Mesothelial cell of epicardium (in vitro differentiated cells): Measurements from ENCODE around the gene HOXB6. TPM values are rescaled to one million over a fixed set of nuclear protein-coding genes. Genes with fewer than 3 reads are reported as not detected.

Source experiments
- DNase-seq, 2 experiments: peaks; one replicate each; pipeline ENCODE4 v3.0.0; 2021; ENCODE audit warnings: low spot score in 2 of 2; ENCODE audit not compliant: unreplicated experiment in 2 of 2
- H3K27ac Mint-ChIP-seq: 2 replicates; pipeline ENCODE4 v1.8.0; 2021; ENCODE audit warnings: mixed read lengths
- H3K27me3 Mint-ChIP-seq: 2 replicates; pipeline ENCODE4 v1.8.0; 2021; ENCODE audit warnings: low read depth, mixed read lengths
- H3K36me3 Mint-ChIP-seq: 2 replicates; pipeline ENCODE4 v1.8.0; 2021; ENCODE audit warnings: mixed read lengths
- H3K4me1 Mint-ChIP-seq: 2 replicates; pipeline ENCODE4 v1.8.0; 2021; ENCODE audit warnings: mixed read lengths
- H3K4me3 Mint-ChIP-seq: 2 replicates; pipeline ENCODE4 v1.8.0; 2021; ENCODE audit warnings: mild to moderate bottlenecking, moderate library complexity, mixed read lengths
- H3K9me3 Mint-ChIP-seq: 2 replicates; pipeline ENCODE4 v1.8.0; 2021; ENCODE audit warnings: mixed read lengths
- total RNA-seq: library from RNA; stranded (reverse); gene quantifications from 3 replicates; pipeline ENCODE4 v1.2.1, GENCODE V29; 2021
- TF ChIP-seq, protein P1 (sequence below): fragments of 200-600 bp; sonication (generic); IDR thresholded peaks from one replicate; pipeline ENCODE4 v1.5.0; 2021; ENCODE audit warnings: antibody characterized with exemption; ENCODE audit not compliant: unreplicated experiment

HOXB6 gene
- total RNA-seq, 1 donor from 2014 or later, result 59.7 TPM

GRCh38 chr17:48642059-48642842 is 37.5 kb upstream of the HOXB6 start:
- Mint-ChIP-seq H3K27ac (peak overlapping the region; percentile 57), H3K36me3 (no peaks in the 10 kb centered on the region), H3K4me1 (peaks cover 56% of the 10 kb centered on the region), H3K9me3 (no peaks in the 10 kb centered on the region), H3K4me3 (peak overlapping the region; percentile 85), H3K27me3 (peaks cover 95% of the 10 kb centered on the region)
- no peak for DNase-seq
- TF ChIP-seq, protein P1, sequence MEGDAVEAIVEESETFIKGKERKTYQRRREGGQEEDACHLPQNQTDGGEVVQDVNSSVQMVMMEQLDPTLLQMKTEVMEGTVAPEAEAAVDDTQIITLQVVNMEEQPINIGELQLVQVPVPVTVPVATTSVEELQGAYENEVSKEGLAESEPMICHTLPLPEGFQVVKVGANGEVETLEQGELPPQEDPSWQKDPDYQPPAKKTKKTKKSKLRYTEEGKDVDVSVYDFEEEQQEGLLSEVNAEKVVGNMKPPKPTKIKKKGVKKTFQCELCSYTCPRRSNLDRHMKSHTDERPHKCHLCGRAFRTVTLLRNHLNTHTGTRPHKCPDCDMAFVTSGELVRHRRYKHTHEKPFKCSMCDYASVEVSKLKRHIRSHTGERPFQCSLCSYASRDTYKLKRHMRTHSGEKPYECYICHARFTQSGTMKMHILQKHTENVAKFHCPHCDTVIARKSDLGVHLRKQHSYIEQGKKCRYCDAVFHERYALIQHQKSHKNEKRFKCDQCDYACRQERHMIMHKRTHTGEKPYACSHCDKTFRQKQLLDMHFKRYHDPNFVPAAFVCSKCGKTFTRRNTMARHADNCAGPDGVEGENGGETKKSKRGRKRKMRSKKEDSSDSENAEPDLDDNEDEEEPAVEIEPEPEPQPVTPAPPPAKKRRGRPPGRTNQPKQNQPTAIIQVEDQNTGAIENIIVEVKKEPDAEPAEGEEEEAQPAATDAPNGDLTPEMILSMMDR, result no peak

GRCh38 chr17:48641541-48642058 is 36.8 kb upstream of the HOXB6 start:
- H3K27me3 Mint-ChIP-seq, result peaks cover 98% of the 10 kb centered on the region
- H3K4me3 Mint-ChIP-seq, result peak overlapping the region; percentile 15
- TF ChIP-seq, protein P1, result no peak
- H3K4me1 Mint-ChIP-seq, result peaks cover 60% of the 10 kb centered on the region
- no peaks in the 10 kb centered on the region for H3K9me3 Mint-ChIP-seq
- no peak for DNase-seq
- H3K27ac Mint-ChIP-seq, result peak overlapping the region; percentile 66
- no peaks in the 10 kb centered on the region for H3K36me3 Mint-ChIP-seq

- H3K27ac Mint-ChIP-seq, result no peak overlapping the region
- no peak overlapping the region for H3K4me3 Mint-ChIP-seq
- no peaks in the 10 kb centered on the region for H3K9me3 Mint-ChIP-seq
- peaks cover 98% of the 10 kb centered on the region for H3K27me3 Mint-ChIP-seq
- TF ChIP-seq, protein P1, result no peak
- H3K4me1 Mint-ChIP-seq, result peaks cover 62% of the 10 kb centered on the region
- no peak for DNase-seq
- H3K36me3 Mint-ChIP-seq, result no peaks in the 10 kb centered on the region
These were observed 36.0 kb upstream of the HOXB6 start for GRCh38 chr17:48640858-48641180.

GRCh38 chr17:48639982-48640857 is 35.4 kb upstream of the HOXB6 start:
- peaks cover 56% of the 10 kb centered on the region for H3K4me1 Mint-ChIP-seq
- no peak overlapping the region for H3K27ac Mint-ChIP-seq
- H3K36me3 Mint-ChIP-seq, result no peaks in the 10 kb centered on the region
- peaks cover 98% of the 10 kb centered on the region for H3K27me3 Mint-ChIP-seq
- DNase-seq, result no peak
- no peaks in the 10 kb centered on the region for H3K9me3 Mint-ChIP-seq
- TF ChIP-seq, protein P1, result no peak
- H3K4me3 Mint-ChIP-seq, result no peak overlapping the region

DNA sequence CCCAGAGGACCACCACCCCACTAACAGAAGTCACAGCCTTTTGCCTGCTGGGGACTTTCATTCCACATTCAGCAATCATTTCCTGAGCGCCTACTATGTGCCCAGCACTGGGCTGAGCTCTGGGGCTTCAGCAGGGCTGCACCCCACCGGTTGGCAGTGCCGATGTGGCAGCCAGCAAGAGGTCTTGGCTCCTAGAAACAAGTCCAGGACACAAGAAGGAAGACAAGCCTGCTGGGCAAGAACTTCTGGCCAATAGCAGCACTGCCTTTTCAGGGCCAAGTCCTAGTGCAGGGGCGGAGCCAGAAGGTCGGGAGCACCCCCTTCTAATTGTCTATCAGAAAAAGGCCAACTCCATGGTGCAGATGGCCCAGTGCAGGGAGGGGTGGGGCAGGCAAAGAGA is 34.4 kb upstream of the HOXB6 start:
- no peak for DNase-seq
- no peak overlapping the region for H3K4me3 Mint-ChIP-seq
- TF ChIP-seq, protein P1, result no peak
- H3K27ac Mint-ChIP-seq, result no peak overlapping the region
- peaks cover 98% of the 10 kb centered on the region for H3K27me3 Mint-ChIP-seq
- peaks cover 4% of the 10 kb centered on the region for H3K36me3 Mint-ChIP-seq
- H3K9me3 Mint-ChIP-seq, result no peaks in the 10 kb centered on the region
- peaks cover 46% of the 10 kb centered on the region for H3K4me1 Mint-ChIP-seq
